ENCODE measurements around the gene ALAD. TPM values are rescaled to one million over a fixed set of nuclear protein-coding genes. Genes with fewer than 3 reads are reported as not detected.

Gene ALAD
- total and polyA plus RNA-seq, 9 of the 15 experiments (the other 6 are each of a cell fraction or from before 2014, with no cell fraction given) = 1.3 to 12.7 (median 6.8) TPM

DNA sequence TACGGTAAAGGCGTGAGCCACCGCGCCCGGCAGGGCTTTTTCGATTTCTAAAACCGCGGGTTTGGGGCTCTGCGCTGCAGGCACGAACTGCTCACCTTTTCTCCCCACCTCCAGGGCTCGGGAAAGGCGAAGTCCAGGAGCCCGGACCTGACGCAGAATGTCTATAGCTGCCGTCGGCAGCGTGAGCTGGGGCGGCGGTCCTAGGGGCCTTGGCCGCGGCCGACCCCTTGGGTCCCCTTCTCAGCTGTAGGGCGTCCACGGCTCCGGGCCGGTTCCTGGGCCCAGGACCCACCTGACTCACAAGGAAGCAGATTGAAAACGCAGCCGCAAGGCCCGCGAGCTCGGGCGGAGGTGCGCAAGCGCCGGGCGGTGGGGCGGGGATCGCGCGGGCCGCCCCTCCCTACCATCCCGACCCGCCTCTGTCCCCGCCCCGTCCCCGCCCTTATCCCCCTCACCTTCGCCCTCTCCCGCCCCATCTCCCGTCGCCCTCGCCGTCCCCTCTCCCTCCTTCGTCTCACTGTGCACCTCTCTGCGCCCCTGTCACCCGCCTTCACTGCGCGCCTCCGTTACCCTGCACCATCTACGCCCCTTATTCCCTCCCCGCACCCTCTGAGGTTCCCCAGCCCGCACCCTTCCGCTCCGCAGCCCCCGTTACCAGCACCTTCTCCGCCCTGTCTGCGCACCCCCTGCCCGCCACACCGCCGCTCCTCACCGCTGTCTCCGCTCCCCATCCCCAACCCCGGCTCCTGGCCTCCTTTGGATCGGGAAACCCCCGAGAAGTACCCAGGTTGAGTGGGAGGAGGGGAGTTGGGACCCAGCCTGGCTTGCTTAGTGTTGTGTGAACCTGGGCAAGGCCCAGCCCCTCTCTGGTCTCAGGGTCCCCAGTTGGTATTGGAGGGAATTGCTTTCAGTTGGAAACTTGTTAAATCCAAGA, 24.2 kb downstream of the ALAD start, which contains the start of gene HDHD3:
Gene HDHD3 (minus strand): TSS at position 353 of the 934 bp plus-strand sequence. CDS start 2,632 bp downstream, outside the sequence.
- Histone ChIP-seq H3K36me3 (ENCODE audit: control insufficient read depth, insufficient read depth, low read length) (peaks cover 28% of the 10 kb centered on the region), H3K9me3 (replicated peaks; ENCODE audit: control insufficient read depth, insufficient read depth, low read depth, low read length) (no peaks in the 10 kb centered on the region), H3K9me1 (ENCODE audit: control insufficient read depth, insufficient read depth, low read length) (peaks cover 3% of the 10 kb centered on the region), H2AFZ (ENCODE audit: low read depth, low read length) (peak within 1 kb of the TSS; percentile 97), H3K9ac (ENCODE audit: insufficient read depth in 1 of 2, low read depth in 2 of 2, low read length in 2 of 2) (peak within 1 kb of the TSS; percentile 84 to 97), H3K4me3 (peak within 1 kb of the TSS; percentile 87), H3K4me1 (replicated peaks in 1 of 2; ENCODE audit: control insufficient read depth in 2 of 2, insufficient read depth in 2 of 2, low read length in 2 of 2) (peaks cover 25 to 26% of the 10 kb centered on the region in 2 experiments; a peak in 4 of 5 replicates), H3K27ac (ENCODE audit: extremely low read depth, low read depth, low read length) (peak within 1 kb of the TSS; percentile 79), H4K20me1 (replicated peaks; ENCODE audit: control insufficient read depth, insufficient read depth, low read length) (no peaks in the 10 kb centered on the region; the same call in none of the 2 replicates), H3K79me2 (ENCODE audit: control insufficient read depth, insufficient read depth, low read length) (peaks cover 8% of the 10 kb centered on the region; the same call in 2 of the 3 replicates), H3K27me3 (ENCODE audit: control insufficient read depth in 2 of 2, insufficient read depth in 2 of 2, low read length in 2 of 2) (no peaks in the 10 kb centered on the region), H3K4me2 (ENCODE audit: insufficient read depth, low read length) (peak within 1 kb of the TSS; percentile 83)
- WGBS (ENCODE audit: insufficient coverage, low coverage, missing lambda C conversion rate) = 3% methylated on average over 29 of the region's 74 CpGs
- peak; percentile 88 to 96 (median 94) for DNase-seq (ENCODE audit: extremely low read depth in 1 of 4, low spot score in 3 of 4)
- FAIRE-seq = no peak
- intact Hi-C loops (cut with micrococcal nuclease) (loop anchor here (2.0 kb wide), 1 partner anchor 68 kb away; no protein-coding TSS in a partner anchor), in situ Hi-C loops (cut with MboI) (no loop called here)
- ChIA-PET POLR2A (interaction anchor here (0.7 kb wide), 1 partner anchor 14 kb away, joined by 3 read pairs; no protein-coding TSS in a partner anchor), CTCF (ENCODE audit: low intra/inter-chr PET ratio) (no interaction called here)
- no TSS peak for BruUV-seq (replicated peaks)
- ATAC-seq = peak; percentile 87
- TF ChIP-seq, protein P1, sequence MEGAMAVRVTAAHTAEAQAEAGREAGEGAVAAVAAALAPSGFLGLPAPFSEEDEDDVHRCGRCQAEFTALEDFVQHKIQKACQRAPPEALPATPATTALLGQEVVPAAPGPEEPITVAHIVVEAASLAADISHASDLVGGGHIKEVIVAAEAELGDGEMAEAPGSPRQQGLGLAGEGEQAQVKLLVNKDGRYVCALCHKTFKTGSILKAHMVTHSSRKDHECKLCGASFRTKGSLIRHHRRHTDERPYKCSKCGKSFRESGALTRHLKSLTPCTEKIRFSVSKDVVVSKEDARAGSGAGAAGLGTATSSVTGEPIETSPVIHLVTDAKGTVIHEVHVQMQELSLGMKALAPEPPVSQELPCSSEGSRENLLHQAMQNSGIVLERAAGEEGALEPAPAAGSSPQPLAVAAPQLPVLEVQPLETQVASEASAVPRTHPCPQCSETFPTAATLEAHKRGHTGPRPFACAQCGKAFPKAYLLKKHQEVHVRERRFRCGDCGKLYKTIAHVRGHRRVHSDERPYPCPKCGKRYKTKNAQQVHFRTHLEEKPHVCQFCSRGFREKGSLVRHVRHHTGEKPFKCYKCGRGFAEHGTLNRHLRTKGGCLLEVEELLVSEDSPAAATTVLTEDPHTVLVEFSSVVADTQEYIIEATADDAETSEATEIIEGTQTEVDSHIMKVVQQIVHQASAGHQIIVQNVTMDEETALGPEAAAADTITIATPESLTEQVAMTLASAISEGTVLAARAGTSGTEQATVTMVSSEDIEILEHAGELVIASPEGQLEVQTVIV (CRISPR knock-in tag; IDR thresholded peaks at IDR 0.05; ENCODE audit: borderline replicate concordance) = no peak
- TF ChIP-seq NR2C1 (IDR thresholded peaks at IDR 0.05) (no peak), NR2C1 (tag; IDR thresholded peaks at IDR 0.05) (no peak), HNRNPK (IDR thresholded peaks at IDR 0.05; ENCODE audit: low read depth, low read length, poor library complexity, severe bottlenecking) (peak; percentile 89), NR1H2 (CRISPR knock-in tag; IDR thresholded peaks at IDR 0.05) (0 out of 2 replicates have a peak, but pooled peaks have one; percentile 43), ZNF384 (IDR thresholded peaks at IDR 0.05; ENCODE audit: low read depth, low read length) (no peak), RBM14 (IDR thresholded peaks at IDR 0.05; ENCODE audit: borderline replicate concordance, insufficient read depth, low read depth, low read length) (no peak), HMG20A (CRISPR knock-in tag; conservative IDR thresholded peaks at IDR 0.05) (no peak)
- TF ChIP-seq, protein P2, sequence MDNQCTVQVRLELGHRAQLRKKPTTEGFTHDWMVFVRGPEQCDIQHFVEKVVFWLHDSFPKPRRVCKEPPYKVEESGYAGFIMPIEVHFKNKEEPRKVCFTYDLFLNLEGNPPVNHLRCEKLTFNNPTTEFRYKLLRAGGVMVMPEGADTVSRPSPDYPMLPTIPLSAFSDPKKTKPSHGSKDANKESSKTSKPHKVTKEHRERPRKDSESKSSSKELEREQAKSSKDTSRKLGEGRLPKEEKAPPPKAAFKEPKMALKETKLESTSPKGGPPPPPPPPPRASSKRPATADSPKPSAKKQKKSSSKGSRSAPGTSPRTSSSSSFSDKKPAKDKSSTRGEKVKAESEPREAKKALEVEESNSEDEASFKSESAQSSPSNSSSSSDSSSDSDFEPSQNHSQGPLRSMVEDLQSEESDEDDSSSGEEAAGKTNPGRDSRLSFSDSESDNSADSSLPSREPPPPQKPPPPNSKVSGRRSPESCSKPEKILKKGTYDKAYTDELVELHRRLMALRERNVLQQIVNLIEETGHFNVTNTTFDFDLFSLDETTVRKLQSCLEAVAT (IDR thresholded peaks at IDR 0.05) = peak in 1 of 2 experiments; percentile 36; a peak in 1 of 4 replicates
